ENCODE measurements around the gene SMAD7. TPM values are rescaled to one million over a fixed set of nuclear protein-coding genes. Genes with fewer than 3 reads are reported as not detected.
A peak's percentile ranks its signal among the peaks of the same experiment; 100 is the strongest.

Gene SMAD7
- total and polyA plus RNA-seq, 2 donors: 25.6 to 31.5 TPM

DNA sequence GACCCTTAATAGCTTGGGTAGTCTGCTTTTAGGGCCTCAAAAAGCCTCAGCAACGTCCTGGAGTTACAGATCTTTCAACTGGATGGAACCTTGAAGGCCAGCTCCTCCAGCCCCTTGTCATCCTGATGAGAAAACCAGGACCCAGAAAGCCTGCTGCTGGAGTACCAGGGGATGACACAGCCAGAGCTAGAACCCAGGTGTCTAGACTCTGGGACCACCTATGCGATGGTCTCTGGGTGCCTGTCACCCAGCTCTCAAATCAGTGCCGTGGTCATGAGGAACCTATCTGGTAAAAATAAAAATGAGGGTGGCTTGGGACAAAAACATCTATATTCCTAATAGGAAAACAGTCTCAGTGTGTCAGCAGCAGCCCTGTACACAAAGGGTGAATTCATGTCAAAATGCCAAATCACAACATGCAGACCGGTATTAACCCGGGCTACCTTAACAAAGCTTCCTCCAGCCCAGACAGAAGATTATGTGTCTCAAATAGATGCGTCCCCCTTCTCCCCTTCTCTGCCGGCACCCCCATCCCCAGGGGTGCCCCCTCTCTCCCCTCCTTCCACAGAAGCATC, 28.5 kb downstream of the SMAD7 start:
- H3K4me1 ChIP-seq (ENCODE audit: insufficient read depth): peaks cover 3% of the 10 kb centered on the region
- H3K27ac ChIP-seq (ENCODE audit: low read depth): peak overlapping the region; percentile 42
- 26% methylated on average over 7 of the region's 7 CpGs for WGBS
- peaks cover 2% of the 10 kb centered on the region for H3K36me3 ChIP-seq (ENCODE audit: insufficient read depth)
- peak overlapping the region; percentile 11 for H3K4me3 ChIP-seq (ENCODE audit: low read depth, low read length)
- DNase-seq (ENCODE audit: extremely low spot score): no peak

DNA sequence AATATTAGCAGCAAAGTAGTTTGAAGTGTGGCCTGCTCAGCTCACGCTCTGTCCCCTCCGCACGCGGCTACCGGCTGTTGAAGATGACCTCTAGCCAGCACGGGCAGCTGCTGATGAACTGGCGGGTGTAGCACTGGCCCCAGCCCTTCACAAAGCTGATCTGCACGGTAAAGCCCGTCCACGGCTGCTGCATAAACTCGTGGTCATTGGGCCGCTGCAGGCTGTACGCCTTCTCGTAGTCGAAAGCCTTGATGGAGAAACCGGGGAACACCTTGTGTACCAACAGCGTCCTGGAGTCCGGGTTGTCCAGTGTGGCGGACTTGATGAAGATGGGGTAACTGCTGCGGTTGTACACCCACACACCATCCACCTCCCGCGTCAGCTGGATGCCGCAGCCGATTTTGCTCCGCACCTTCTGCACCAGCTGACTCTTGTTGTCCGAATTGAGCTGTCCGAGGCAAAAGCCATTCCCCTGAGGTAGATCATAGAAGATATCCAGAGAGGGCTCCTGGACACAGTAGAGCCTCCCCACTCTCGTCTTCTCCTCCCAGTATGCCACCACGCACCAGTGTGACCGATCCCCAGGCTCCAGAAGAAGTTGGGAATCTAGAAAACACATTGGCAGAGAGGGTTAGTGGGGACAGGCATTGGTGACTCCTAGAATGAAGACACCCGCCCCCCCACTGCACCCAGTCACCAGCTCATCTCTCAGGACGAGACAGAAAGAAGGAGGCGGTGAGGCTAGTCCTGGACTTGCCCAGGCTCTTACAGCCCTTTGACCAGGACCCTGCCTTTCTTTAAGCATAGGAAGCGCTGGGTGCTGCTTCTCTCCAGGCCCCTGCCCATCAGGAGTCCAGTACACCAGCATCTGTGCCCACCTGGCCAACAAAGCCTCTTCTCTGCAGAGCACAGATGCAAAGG, 29.2 kb downstream of the SMAD7 start:
- peaks cover 3% of the 10 kb centered on the region for H3K4me1 ChIP-seq (ENCODE audit: insufficient read depth)
- no peak overlapping the region for H3K4me3 ChIP-seq (ENCODE audit: low read depth, low read length)
- peak overlapping the region; percentile 42 for H3K27ac ChIP-seq (ENCODE audit: low read depth)
- DNase-seq (ENCODE audit: extremely low spot score): no peak
- H3K36me3 ChIP-seq (ENCODE audit: insufficient read depth): peaks cover 2% of the 10 kb centered on the region
- WGBS: 76% methylated on average over 34 of the region's 34 CpGs

DNA sequence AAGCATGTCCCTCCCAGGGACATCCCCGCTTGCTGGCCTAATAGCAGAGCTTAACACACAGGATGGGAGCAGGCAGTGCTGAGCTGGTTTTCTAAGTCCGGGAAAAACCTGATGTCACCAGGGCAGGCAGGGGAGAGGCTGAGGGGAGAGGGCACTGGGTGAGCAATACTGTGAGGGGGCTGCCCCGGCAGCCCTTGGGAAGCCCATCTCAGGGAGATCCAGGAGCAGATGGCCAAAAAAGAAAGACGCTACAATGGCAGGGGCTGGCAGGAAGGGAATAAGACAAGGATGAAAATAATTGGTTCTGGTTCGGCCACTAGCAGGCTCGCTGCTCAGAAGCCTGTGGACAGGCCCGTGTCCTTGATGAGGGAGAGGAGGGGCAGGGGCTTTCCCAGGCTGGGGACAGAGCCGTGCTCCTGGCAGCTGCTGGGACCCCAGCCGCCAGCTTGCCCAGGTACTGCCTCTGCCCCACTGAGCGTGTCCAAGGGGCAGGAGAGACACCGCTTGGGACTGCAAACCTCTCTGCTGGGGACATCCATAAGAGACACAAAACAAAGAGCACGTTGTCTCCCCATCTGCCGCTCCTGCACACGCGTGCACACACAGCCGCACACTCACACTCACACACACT, 30.2 kb downstream of the SMAD7 start:
- Histone ChIP-seq H3K4me1 (ENCODE audit: insufficient read depth) (peaks cover 3% of the 10 kb centered on the region), H3K4me3 (ENCODE audit: low read depth, low read length) (no peak overlapping the region), H3K27ac (ENCODE audit: low read depth) (peak overlapping the region; percentile 28), H3K36me3 (ENCODE audit: insufficient read depth) (peaks cover 2% of the 10 kb centered on the region)
- no peak for DNase-seq (ENCODE audit: extremely low spot score)
- WGBS: 68% methylated on average over 16 of the region's 16 CpGs

DNA sequence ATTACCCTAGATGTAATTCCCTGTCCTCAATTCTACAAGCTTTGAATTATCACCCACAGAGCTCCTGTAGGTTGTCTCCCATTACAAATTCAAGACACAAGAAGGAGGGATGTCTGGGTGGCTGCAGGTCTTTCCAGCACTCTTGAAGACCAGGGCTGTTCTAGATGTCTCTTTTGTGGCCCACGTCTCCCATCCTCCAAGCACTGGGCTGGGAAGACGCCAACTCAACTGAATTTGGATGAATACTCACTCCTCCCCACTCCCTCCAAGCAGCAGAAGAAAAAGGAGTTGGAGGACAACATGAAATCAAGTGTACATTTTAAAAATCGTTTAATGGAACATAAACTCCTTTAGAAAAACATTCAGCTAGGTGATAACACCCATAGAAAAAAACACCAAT, 31.2 kb downstream of the SMAD7 start:
- WGBS: 47% methylated on average over 3 of the region's 3 CpGs
- Histone ChIP-seq H3K4me3 (ENCODE audit: low read depth, low read length) (no peak overlapping the region), H3K4me1 (ENCODE audit: insufficient read depth) (peaks cover 3% of the 10 kb centered on the region), H3K36me3 (ENCODE audit: insufficient read depth) (peaks cover 2% of the 10 kb centered on the region), H3K27ac (ENCODE audit: low read depth) (no peak overlapping the region)
- DNase-seq (ENCODE audit: extremely low spot score): no peak

DNA sequence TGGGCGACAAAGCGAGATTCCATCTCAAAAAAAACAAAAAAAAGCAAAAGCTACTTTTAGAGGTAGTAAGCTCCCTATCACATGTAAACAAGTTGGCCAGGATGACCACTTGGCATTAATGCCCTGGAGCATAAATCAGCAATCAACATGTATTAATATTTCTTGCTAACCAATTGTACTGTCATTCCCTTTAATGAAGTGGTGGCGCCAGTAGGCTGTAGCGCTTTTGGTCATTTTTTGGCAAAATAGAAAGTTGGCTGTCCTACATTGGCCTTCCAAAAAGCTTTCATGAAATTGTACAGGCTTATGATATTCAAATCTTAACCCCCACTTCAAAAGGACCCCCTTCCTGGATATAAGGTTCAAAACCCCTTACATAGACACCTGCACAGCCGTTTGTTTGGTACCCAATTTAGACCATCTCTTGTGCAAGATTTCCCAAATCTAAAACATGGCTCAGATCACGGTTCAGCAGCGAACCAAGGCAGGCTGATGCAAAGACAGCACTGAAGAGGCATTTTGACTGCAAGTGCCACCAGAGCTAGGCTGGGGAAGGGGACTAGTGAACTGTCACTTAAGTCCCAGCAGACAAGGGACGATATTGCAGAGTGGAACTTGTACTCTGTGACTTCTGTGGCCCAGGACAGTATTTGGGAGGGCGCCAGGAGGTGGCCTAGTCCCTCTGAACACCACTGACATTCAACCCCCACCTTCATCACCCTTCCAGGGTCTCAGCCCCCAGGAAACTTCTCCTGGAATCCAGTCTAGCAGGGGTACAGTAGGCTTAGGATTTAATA, 31.9 kb downstream of the SMAD7 start:
- Histone ChIP-seq H3K36me3 (ENCODE audit: insufficient read depth) (peaks cover 2% of the 10 kb centered on the region), H3K4me1 (ENCODE audit: insufficient read depth) (peaks cover 3% of the 10 kb centered on the region), H3K4me3 (ENCODE audit: low read depth, low read length) (no peak overlapping the region), H3K27ac (ENCODE audit: low read depth) (no peak overlapping the region)
- WGBS: 95% methylated on average over 9 of the region's 9 CpGs
- no peak for DNase-seq (ENCODE audit: extremely low spot score)

DNA sequence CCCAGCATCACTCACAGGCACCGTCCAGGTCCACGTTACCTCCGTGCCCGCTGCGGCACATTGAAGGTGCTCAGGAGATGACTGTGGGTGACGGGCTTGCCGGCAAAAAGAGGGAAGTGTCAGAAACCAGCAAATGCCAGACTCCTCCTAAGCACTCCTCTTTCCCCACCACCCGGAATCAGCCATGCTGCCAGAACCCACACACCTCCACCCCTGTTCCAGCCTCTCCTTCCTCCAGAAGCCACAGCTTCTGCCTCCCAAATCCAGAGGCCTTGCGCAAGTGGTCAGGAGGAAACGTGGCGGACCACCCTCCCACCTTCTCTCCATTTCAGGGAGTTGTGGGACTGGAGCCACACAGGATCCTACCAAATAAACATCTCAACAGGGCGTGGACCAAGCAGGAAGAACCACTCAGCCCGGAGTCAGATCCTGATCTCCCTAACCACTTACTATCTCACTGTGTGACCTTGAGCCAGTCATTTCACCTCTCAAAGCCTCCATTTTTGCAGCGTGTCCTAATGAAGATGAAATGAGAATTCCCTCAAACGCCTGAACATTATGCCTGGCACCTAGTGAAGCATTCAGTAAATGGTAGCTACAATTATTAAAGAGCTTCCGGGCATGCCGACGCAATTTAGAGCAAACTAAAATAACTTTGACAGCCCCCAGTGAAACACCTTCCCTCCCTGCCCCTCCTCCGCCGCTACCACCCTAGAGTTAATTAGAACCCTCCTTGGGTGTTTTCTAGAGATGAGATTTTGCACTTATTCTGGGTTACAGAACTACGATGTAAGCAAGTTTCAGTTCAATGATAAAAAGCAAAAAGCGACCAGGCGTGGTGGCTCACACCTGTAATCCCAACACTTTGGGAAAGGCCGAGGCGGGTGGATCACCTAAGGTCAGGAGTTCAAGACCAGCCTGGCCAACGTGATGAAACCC, 32.9 kb downstream of the SMAD7 start:
- Histone ChIP-seq H3K4me3 (ENCODE audit: low read depth, low read length) (no peak overlapping the region), H3K36me3 (ENCODE audit: insufficient read depth) (peaks cover 2% of the 10 kb centered on the region), H3K27ac (ENCODE audit: low read depth) (no peak overlapping the region), H3K4me1 (ENCODE audit: insufficient read depth) (peaks cover 3% of the 10 kb centered on the region)
- 84% methylated on average over 26 of the region's 26 CpGs for WGBS
- DNase-seq (ENCODE audit: extremely low spot score): no peak

DNA sequence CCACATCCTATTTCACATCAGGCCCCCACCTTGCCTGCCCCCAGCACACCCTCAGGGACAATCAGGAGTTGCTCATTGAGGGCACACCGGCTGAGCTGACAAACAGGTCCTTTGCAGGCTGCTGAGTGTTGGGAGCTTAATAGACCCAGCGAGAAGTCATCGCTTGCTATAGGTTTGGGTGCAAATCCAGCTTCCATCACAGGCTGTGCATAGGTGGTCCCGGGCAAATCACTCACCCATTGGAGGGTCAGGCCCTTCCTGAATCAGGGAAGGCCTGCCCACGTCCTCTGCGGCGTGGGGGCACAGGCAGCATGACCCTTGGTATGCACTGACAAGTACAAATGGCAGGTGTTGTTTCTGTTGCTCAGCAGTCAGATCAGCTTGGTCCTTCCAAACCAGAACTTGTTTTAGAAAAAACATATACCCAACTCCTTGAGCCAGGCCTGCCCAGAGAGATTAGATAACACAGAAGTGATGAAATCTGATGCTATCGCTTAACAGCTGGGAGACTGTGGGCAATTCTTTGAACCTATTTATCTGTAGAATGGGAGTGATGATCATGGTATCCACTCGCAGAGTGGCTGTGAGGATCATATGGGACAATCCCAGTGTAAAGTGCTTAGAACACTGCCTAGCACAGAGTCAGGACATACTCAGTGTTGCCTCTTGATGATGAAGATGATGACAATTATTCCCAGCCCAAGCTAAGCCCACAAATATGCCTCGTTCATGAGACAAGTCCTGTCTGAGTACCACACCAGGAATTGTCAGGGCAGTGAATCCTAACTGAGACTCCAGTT, 34.9 kb downstream of the SMAD7 start:
- WGBS: 78% methylated on average over 10 of the region's 10 CpGs
- DNase-seq (ENCODE audit: extremely low spot score): no peak

DNA sequence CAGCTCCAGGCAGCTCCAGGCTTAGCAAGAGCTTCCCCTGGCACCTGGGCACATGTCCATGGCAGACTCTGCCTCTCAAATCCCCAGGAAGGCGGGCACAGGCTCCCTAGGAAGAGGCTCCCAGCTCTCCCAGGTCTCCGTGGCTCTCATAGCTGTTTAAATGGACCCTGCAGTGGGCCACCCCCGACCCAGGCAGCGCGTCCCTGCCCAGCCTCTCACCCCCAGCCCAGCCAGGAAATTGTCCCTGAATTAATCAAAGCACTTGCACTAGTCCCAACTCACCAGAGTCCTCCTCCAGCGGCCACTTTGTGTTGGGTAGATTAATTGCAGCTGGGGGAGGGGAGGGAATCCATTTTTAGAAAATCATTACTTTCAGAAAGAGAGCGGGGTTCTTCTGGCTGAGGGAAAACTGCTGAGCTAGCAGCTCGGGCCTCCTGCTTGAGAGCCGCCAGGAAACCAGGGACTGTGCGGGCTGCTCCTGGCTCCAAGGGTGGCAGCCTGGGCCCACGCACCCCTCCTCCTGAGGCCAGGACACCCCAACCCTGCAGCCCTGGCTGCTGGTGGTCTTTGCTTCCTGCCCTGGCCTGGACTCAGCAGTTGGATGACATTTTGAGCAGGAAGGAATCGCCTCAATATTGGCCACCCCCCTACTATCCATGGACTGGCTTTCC, 36.0 kb downstream of the SMAD7 start:
- WGBS: 69% methylated on average over 12 of the region's 12 CpGs

More for the DNA sequence above, 34.9 kb downstream of the SMAD7 start:
- H3K36me3 ChIP-seq (ENCODE audit: insufficient read depth): peaks cover 2% of the 10 kb centered on the region
- no peak overlapping the region for H3K27ac ChIP-seq (ENCODE audit: low read depth)
- H3K4me3 ChIP-seq (ENCODE audit: low read depth, low read length): no peak overlapping the region
- no peaks in the 10 kb centered on the region for H3K4me1 ChIP-seq (ENCODE audit: insufficient read depth)

DNA sequence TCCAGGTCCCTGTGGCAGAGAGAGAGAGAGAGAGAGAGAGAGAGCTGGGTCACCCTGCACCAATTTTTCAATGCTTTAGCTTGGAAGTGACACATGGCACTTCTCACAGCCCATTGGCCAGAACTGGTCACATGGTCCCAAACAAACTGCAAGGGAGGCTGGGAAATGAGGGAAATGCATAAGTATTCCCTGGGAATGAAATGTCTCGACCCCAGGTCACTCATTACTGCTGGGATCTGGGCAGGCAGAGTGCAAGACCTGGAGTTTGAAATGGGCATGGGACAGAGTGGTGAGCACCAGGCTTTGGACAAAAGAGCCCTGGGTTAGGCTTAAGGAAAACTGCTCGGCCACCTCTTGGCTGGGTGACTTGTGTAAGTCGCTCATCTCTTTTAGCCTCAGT, 37.0 kb downstream of the SMAD7 start:
- no peak for DNase-seq (ENCODE audit: extremely low spot score)
- Histone ChIP-seq H3K4me1 (ENCODE audit: insufficient read depth) (no peaks in the 10 kb centered on the region), H3K36me3 (ENCODE audit: insufficient read depth) (no peaks in the 10 kb centered on the region), H3K4me3 (ENCODE audit: low read depth, low read length) (no peak overlapping the region), H3K27ac (ENCODE audit: low read depth) (no peak overlapping the region)
- 81% methylated on average over 3 of the region's 3 CpGs for WGBS

More for the DNA sequence above, 36.0 kb downstream of the SMAD7 start:
- DNase-seq (ENCODE audit: extremely low spot score): no peak
- no peak overlapping the region for H3K4me3 ChIP-seq (ENCODE audit: low read depth, low read length)
- no peaks in the 10 kb centered on the region for H3K36me3 ChIP-seq (ENCODE audit: insufficient read depth)
- H3K4me1 ChIP-seq (ENCODE audit: insufficient read depth): no peaks in the 10 kb centered on the region
- H3K27ac ChIP-seq (ENCODE audit: low read depth): no peak overlapping the region

DNA sequence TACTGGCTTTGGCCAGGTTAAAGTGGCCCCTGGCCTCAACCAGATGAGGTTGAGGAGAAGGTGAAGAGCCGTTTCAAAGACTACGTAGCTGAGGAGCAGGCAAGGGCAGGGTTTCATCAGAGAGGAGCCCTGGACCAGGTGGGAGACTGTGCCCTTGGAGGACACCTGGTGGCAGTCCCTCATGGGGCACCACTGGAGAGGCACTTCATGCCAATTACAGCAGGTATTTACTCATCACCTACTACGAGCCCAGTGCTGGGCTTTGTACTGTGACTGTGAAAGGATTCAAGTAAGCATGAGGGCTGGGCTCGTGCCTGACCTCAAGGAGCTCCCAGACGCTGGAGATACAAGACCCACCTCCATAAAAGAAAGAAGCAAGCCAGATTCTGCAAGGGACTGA, 37.6 kb downstream of the SMAD7 start:
- H3K36me3 ChIP-seq (ENCODE audit: insufficient read depth): no peaks in the 10 kb centered on the region
- DNase-seq (ENCODE audit: extremely low spot score): no peak
- no peak overlapping the region for H3K4me3 ChIP-seq (ENCODE audit: low read depth, low read length)
- H3K4me1 ChIP-seq (ENCODE audit: insufficient read depth): no peaks in the 10 kb centered on the region
- H3K27ac ChIP-seq (ENCODE audit: low read depth): no peak overlapping the region
- WGBS: 92% methylated on average over 5 of the region's 5 CpGs

DNA sequence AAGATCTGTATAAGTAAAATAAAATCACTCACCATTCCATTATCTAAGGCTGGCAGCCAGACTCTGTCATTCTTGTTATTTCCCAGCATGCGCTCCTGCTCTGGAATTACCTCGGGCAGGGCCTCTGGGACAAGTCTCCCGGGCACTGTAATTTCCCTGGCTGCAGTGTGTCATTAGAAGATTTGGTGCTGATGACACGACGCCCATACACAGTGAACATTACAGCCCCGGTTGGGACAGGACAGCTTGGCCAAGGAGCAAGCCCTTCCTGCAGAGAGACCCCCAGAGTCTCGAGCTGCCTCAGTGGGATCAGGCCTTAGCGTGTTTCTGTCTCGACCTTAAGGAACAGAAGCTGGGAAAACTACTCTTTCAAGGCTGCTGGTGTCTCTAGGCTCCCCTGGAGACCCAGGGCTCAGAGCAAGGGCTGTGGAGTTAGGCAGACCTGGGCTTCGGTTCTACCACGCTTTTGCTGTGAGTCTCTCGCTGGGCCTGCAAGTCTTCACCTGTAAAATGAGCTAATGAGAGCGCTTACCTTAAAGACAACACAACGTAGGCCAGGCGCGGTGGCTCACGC, 39.7 kb downstream of the SMAD7 start:
- H3K4me3 ChIP-seq (ENCODE audit: low read depth, low read length): no peak overlapping the region
- no peak overlapping the region for H3K27ac ChIP-seq (ENCODE audit: low read depth)
- no peaks in the 10 kb centered on the region for H3K4me1 ChIP-seq (ENCODE audit: insufficient read depth)
- WGBS: 90% methylated on average over 17 of the region's 17 CpGs
- H3K36me3 ChIP-seq (ENCODE audit: insufficient read depth): no peaks in the 10 kb centered on the region
- no peak for DNase-seq (ENCODE audit: extremely low spot score)

All from urinary bladder (tissue), 4 donors.